Fibroblast of lung (primary cell): ENCODE data around the gene HBM. TPM values are rescaled to one million over a fixed set of nuclear protein-coding genes. Genes with fewer than 3 reads are reported as not detected.

ENCODE experiments used
- DNase-seq, 2 donors: peaks; one replicate each; pipeline versions ENCODE4 v3.0.0 to v3.0.0-alpha.2; 2010; ENCODE audit warnings: low read depth in 2 of 2
- H2AFZ ChIP-seq: 2 replicates; pipeline ENCODE4 v1.5.1; 2012; ENCODE audit warnings: low read length, control low read depth, inconsistent platforms
- H3K27ac ChIP-seq: 2 replicates; pipeline ENCODE4 v1.5.1; 2011; ENCODE audit warnings: low read length, control low read depth; ENCODE audit not compliant: insufficient read depth
- H3K27me3 ChIP-seq: 2 replicates; pipeline ENCODE4 v1.5.1; 2011; ENCODE audit warnings: mild to moderate bottlenecking, low read length; ENCODE audit not compliant: control insufficient read depth, insufficient read depth
- H3K36me3 ChIP-seq: 2 replicates; pipeline ENCODE4 v1.5.1; 2011; ENCODE audit warnings: low read length; ENCODE audit not compliant: control insufficient read depth, insufficient read depth
- H3K4me1 ChIP-seq: 2 replicates; pipeline ENCODE4 v1.5.1; 2011; ENCODE audit warnings: low read length; ENCODE audit not compliant: control insufficient read depth, insufficient read depth; ENCODE audit errors: extremely low read depth
- H3K4me2 ChIP-seq: 2 replicates; pipeline ENCODE4 v1.5.1; 2011; ENCODE audit warnings: low read length, control low read depth; ENCODE audit not compliant: insufficient read depth; ENCODE audit errors: extremely low read depth
- H3K4me3 ChIP-seq, 4 experiments: fragments of 200-600 bp in 1 of 4; sonication (generic) in 1 of 4; replicated peaks in 1 of 4; 2 replicates each; pipeline ENCODE4 v1.5.1; 2011 to 2016; ENCODE audit warnings: low read length in 4 of 4, low read depth in 3 of 4, mild to moderate bottlenecking in 3 of 4, control low read depth in 2 of 4, inconsistent platforms in 1 of 4, mixed read lengths in 1 of 4; ENCODE audit not compliant: insufficient read depth in 1 of 4; ENCODE audit errors: control extremely low read depth in 1 of 4
- H3K79me2 ChIP-seq: 2 replicates; pipeline ENCODE4 v1.5.1; 2012; ENCODE audit warnings: mild to moderate bottlenecking, low read length, inconsistent platforms; ENCODE audit not compliant: control insufficient read depth, insufficient read depth
- H3K9ac ChIP-seq: 2 replicates; pipeline ENCODE4 v1.5.1; 2011; ENCODE audit warnings: mild to moderate bottlenecking, low read length, control low read depth; ENCODE audit not compliant: insufficient read depth
- H3K9me3 ChIP-seq: 2 replicates; pipeline ENCODE4 v1.5.1; 2012; ENCODE audit warnings: low read depth, low read length; ENCODE audit not compliant: control insufficient read depth, insufficient read depth
- H4K20me1 ChIP-seq: 2 replicates; pipeline ENCODE4 v1.5.1; 2011; ENCODE audit warnings: low read length; ENCODE audit not compliant: control insufficient read depth, insufficient read depth; ENCODE audit errors: extremely low read depth
- EZH2 ChIP-seq: IDR thresholded peaks from 2 replicates; pipeline ENCODE4 v1.5.1; 2012; ENCODE audit warnings: low read length, control low read depth, mild to moderate bottlenecking; ENCODE audit errors: missing control alignments
- polyA plus RNA-seq, 2 donors: library from polyadenylated mRNA; depleted of rRNA in 1 of 2; stranded (reverse) in 1 of 2; unstranded in 1 of 2; fragments of >200 nt; gene quantifications; 2 replicates each; pipeline ENCODE4 v1.2.1, GENCODE V29; 2011 to 2012; ENCODE audit warnings: missing spikeins in 1 of 2
- total RNA-seq: library from RNA; depleted of rRNA; stranded (reverse); fragments of >200 nt; gene quantifications from 2 replicates; pipeline ENCODE4 v1.2.1, GENCODE V29; 2014
- TF ChIP-seq, protein P1 (sequence below), 2 donors: IDR thresholded peaks in 1 of 2; conservative IDR thresholded peaks in 1 of 2; 1 replicate in 1 of 2; 2 replicates in 1 of 2; pipeline ENCODE4 v1.5.1; 2011 to 2012; ENCODE audit warnings: low read length in 2 of 2, control low read depth in 1 of 2, inconsistent platforms in 1 of 2, low read depth in 1 of 2, mild to moderate bottlenecking in 1 of 2

Gene HBM
- total and polyA plus RNA-seq, 2 donors (not counting 1 experiment from before 2014, with no cell fraction given), result not detected

DNA sequence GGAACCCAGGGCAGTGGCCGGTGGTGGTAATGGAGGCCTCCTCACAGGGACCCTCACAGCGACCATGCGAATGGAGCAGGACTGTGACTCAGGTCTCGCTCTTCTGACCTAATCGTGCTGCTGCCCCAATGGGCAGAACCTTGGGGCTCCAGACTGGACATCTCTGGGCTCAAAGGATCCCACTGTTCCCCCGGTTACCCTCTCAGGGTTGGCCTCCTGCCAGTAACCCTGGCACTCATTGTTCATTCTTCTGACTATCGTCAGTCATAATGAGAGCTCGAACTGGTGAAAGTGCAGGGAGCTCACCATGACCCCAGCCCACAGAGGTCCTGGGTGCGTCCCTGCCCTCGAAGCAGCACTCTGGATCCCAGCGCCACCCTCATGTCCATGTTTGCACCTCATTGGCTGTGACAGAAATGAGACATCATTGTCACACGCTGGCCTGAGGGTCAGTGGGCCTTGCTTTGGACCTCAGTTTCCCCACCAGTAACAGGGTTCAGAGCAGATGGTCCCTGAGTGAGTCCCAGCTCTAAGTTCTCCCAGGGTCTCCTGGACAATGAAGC, 23.3 kb upstream of the HBM start:
- TF ChIP-seq, protein P1, sequence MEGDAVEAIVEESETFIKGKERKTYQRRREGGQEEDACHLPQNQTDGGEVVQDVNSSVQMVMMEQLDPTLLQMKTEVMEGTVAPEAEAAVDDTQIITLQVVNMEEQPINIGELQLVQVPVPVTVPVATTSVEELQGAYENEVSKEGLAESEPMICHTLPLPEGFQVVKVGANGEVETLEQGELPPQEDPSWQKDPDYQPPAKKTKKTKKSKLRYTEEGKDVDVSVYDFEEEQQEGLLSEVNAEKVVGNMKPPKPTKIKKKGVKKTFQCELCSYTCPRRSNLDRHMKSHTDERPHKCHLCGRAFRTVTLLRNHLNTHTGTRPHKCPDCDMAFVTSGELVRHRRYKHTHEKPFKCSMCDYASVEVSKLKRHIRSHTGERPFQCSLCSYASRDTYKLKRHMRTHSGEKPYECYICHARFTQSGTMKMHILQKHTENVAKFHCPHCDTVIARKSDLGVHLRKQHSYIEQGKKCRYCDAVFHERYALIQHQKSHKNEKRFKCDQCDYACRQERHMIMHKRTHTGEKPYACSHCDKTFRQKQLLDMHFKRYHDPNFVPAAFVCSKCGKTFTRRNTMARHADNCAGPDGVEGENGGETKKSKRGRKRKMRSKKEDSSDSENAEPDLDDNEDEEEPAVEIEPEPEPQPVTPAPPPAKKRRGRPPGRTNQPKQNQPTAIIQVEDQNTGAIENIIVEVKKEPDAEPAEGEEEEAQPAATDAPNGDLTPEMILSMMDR (conservative IDR thresholded peaks at IDR 0.05 in 1 of 2, IDR thresholded peaks at IDR 0.05 in 1 of 2; ENCODE audit: low read depth in 1 of 2, low read length in 2 of 2), result no peak
- no peak for TF ChIP-seq EZH2
- Histone ChIP-seq H3K9ac (no peak overlapping the region), H4K20me1 (no peaks in the 10 kb centered on the region), H2AFZ (no peak overlapping the region), H3K36me3 (no peaks in the 10 kb centered on the region), H3K79me2 (peaks cover 3% of the 10 kb centered on the region), H3K27ac (no peak overlapping the region), H3K4me3 (no peak overlapping the region), H3K9me3 (no peaks in the 10 kb centered on the region), H3K4me2 (no peak overlapping the region), H3K4me1 (no peaks in the 10 kb centered on the region), H3K27me3 (no peaks in the 10 kb centered on the region)
- no peak for DNase-seq

GRCh38 chr16:143047-143446, 22.7 kb upstream of the HBM start:
- Histone ChIP-seq H4K20me1 (no peaks in the 10 kb centered on the region), H3K9me3 (no peaks in the 10 kb centered on the region), H3K4me1 (no peaks in the 10 kb centered on the region), H3K9ac (no peak overlapping the region), H2AFZ (no peak overlapping the region), H3K36me3 (no peaks in the 10 kb centered on the region), H3K27me3 (no peaks in the 10 kb centered on the region), H3K4me2 (no peak overlapping the region), H3K79me2 (no peaks in the 10 kb centered on the region), H3K4me3 (no peak overlapping the region), H3K27ac (no peak overlapping the region)
- no peak for DNase-seq
- TF ChIP-seq, protein P1 (conservative IDR thresholded peaks at IDR 0.05 in 1 of 2, IDR thresholded peaks at IDR 0.05 in 1 of 2; ENCODE audit: low read depth in 1 of 2, low read length in 2 of 2), result no peak
- TF ChIP-seq EZH2, result no peak

DNA sequence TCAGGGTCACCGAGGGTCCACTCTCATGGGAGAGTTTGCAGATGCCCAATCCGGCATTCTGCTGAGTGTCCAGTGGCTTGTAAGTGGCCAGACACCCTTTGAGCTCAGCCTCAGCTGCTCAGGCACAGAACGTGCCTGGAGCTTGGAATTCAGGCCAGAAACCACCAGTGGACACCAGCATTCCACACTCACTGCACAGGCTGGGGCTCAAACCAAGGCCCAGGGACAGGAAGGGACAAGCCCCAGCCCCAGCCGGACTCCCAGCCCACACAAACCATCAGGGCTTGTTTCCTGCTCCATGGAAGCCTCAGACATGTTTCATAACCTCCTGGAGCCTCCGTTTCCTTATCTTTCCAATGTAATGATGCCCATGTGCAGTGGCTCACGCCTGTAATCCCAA, 22.3 kb upstream of the HBM start:
- H3K4me2 ChIP-seq, result no peak overlapping the region
- no peak overlapping the region for H3K27ac ChIP-seq
- no peak overlapping the region for H3K4me3 ChIP-seq
- DNase-seq, result peak in 1 of 2 donors; percentile 24
- TF ChIP-seq EZH2, result no peak
- TF ChIP-seq, protein P1 (conservative IDR thresholded peaks at IDR 0.05 in 1 of 2, IDR thresholded peaks at IDR 0.05 in 1 of 2; ENCODE audit: low read depth in 1 of 2, low read length in 2 of 2), result no peak
- H3K4me1 ChIP-seq, result no peaks in the 10 kb centered on the region
- H3K79me2 ChIP-seq, result no peaks in the 10 kb centered on the region
- no peaks in the 10 kb centered on the region for H3K9me3 ChIP-seq
- H3K27me3 ChIP-seq, result no peaks in the 10 kb centered on the region
- H3K36me3 ChIP-seq, result no peaks in the 10 kb centered on the region
- H4K20me1 ChIP-seq, result no peaks in the 10 kb centered on the region
- H3K9ac ChIP-seq, result no peak overlapping the region
- no peak overlapping the region for H2AFZ ChIP-seq
